Spinal cord (tissue), 10 donors: ENCODE results near the gene BRMS1L. TPM values are rescaled to one million over a fixed set of nuclear protein-coding genes. Genes with fewer than 3 reads are reported as not detected.

ENCODE experiments used
- DNase-seq, 6 donors: peaks; one replicate each; pipeline versions ENCODE4 v3.0.0 to v3.0.0-alpha.2; 2013 to 2015; ENCODE audit warnings: low spot score in 6 of 6, low read depth in 4 of 6
- H3K27ac ChIP-seq: one replicate; pipeline ENCODE4 v1.5.1; 2013; ENCODE audit warnings: low read depth, low read length, control low read depth
- H3K27me3 ChIP-seq: one replicate; pipeline ENCODE4 v1.6.1; 2013; ENCODE audit warnings: low read length; ENCODE audit not compliant: control insufficient read depth, insufficient read depth
- H3K36me3 ChIP-seq: one replicate; pipeline ENCODE4 v1.6.1; 2013; ENCODE audit warnings: low read length; ENCODE audit not compliant: control insufficient read depth, insufficient read depth
- H3K4me1 ChIP-seq: one replicate; pipeline ENCODE4 v1.6.1; 2013; ENCODE audit warnings: low read length; ENCODE audit not compliant: control insufficient read depth, insufficient read depth
- H3K4me3 ChIP-seq: one replicate; pipeline ENCODE4 v1.5.1; 2013; ENCODE audit warnings: low read depth, low read length, control low read depth
- H3K9me3 ChIP-seq: one replicate; pipeline ENCODE4 v1.6.1; 2013; ENCODE audit warnings: low read length; ENCODE audit not compliant: control insufficient read depth, insufficient read depth
- WGBS: methylation state at CpG from one replicate; pipeline ENCODE4 v1.1.5; 2013; ENCODE audit warnings: missing lambda C conversion rate; ENCODE audit not compliant: insufficient coverage; 5-methylcytosine and 5-hydroxymethylcytosine counted together
- polyA plus RNA-seq, 2 donors: library from polyadenylated mRNA; unstranded; fragments of 120-200 nt; gene quantifications; one replicate each; pipeline ENCODE4 v1.2.1, GENCODE V29; 2013; ENCODE audit not compliant: insufficient read length in 2 of 2
- total RNA-seq, 2 donors: library from RNA; depleted of rRNA in 1 of 2; stranded (reverse); fragments of 120-200 nt in 1 of 2; fragments of >200 nt in 1 of 2; gene quantifications; one replicate each; pipeline versions ENCODE4 v1.2.3 to v1.2.4, GENCODE V29; 2013 to 2014
- donor health status: healthy.

Gene BRMS1L
- total and polyA plus RNA-seq, 4 donors: 9.8 to 25.9 (median 22.0) TPM

DNA sequence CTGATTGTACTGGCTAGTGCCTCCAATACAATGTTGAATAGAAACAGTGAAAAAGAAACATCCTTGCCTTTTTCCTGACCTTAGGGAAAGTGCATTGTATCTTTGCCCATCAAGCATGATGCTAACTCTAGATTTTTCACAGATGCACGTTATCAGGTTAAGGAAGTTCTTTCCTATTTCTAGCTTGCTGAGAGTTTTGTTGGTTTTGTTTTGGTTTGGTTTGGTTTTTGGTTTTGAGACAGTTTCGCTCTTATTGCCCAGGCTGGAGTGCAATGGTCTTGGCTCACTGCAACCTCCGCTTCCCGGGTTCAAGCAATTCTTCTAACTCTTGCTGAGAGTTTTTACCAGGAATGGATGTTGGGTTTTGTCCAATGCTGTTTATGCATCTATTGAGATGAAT, 89.0 kb downstream of the BRMS1L start:
- H3K4me3 ChIP-seq: no peak overlapping the region
- WGBS: 86% methylated on average over 3 of the region's 4 CpGs
- DNase-seq: no peak
- H3K4me1 ChIP-seq: no peaks in the 10 kb centered on the region
- H3K27me3 ChIP-seq: no peaks in the 10 kb centered on the region
- no peaks in the 10 kb centered on the region for H3K9me3 ChIP-seq
- H3K36me3 ChIP-seq: no peaks in the 10 kb centered on the region
- no peak overlapping the region for H3K27ac ChIP-seq

DNA sequence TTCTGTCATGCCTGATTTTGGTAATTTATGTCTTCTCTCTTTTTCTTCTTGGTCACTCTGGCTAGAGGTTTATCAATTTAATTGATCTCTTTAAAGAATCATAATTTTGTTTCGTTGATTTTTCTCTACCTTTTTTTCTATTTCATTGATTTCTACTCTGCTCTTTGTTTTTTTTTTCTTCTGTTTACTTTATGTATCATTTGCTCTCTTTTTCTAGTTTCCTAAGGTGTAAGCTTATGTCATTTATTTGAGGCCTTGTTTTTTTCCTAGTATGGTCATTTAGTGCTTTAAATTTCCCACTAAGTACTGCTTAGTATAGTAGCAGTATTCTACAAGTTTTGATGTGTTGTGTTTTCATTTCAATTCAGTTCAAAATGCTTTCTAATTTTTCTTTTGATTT, 89.6 kb downstream of the BRMS1L start:
- Histone ChIP-seq H3K36me3 (no peaks in the 10 kb centered on the region), H3K4me3 (no peak overlapping the region), H3K9me3 (no peaks in the 10 kb centered on the region), H3K27ac (no peak overlapping the region), H3K27me3 (no peaks in the 10 kb centered on the region), H3K4me1 (no peaks in the 10 kb centered on the region)
- no peak for DNase-seq
- WGBS: no CpG with 5 or more reads among the region's 1 CpG

Other genes with a start within 250 kb of the BRMS1L start
- gene RALGAPA1, start 17.0 kb upstream of the BRMS1L start, total RNA-seq: 100 to 1,000 TPM; 102 to 189 TPM
- gene RALGAPA1, start 17.0 kb upstream of the BRMS1L start, polyA plus RNA-seq: 10 to 100 TPM; 64.9 to 69.9 TPM